Measurements from ENCODE around the gene RTTN. TPM values are rescaled to one million over a fixed set of nuclear protein-coding genes. Genes with fewer than 3 reads are reported as not detected.
"Not testable (repeated sequence)": the region's sequence is repeated elsewhere in the genome, so short reads cannot be mapped to it uniquely, and the experiment has no call there.

Gene RTTN
- polyA plus RNA-seq, 4 donors, result 0.89 to 9.0 (median 2.4) TPM

DNA sequence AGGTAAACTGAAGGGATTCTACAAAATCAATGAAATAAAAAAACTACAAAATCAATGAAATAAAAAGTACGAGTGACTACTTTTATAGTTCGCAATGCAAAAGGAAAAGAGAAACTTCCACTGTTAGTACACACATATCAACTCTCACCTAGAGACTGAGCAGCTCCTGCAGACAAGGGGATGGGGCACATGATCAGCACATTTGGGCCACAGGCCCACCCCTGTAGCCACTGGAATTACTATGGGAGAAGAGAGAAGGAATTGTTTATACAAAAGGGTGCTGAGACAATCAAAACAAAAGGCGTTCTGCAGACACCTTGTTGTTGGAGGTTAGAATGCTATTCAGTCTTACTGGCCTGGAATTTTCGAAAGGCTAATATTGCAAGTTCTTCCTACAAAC, 223.1 kb downstream of the RTTN start:
- H3K4me1 ChIP-seq (ENCODE audit: control insufficient read depth in 3 of 3, insufficient read depth in 2 of 3, low read depth in 1 of 3, low read length in 2 of 3), result no peaks in the 10 kb centered on the region
- no peak for FAIRE-seq
- H3K27me3 ChIP-seq (ENCODE audit: control insufficient read depth in 3 of 3, insufficient read depth in 3 of 3, low read length in 3 of 3), result no peaks in the 10 kb centered on the region
- peaks cover 0 to 8% (median 0%) of the 10 kb centered on the region in 3 donors for H3K36me3 ChIP-seq (ENCODE audit: control insufficient read depth in 3 of 3, insufficient read depth in 2 of 3, low read depth in 1 of 3, low read length in 3 of 3)
- 85 to 94% (median 87%) methylated on average over 4 of the region's 4 CpGs for WGBS, 3 donors
- peaks cover 0 to 13% of the 10 kb centered on the region in 2 donors for H3K9me3 ChIP-seq (ENCODE audit: control insufficient read depth in 2 of 2, insufficient read depth in 1 of 2, low read depth in 1 of 2, low read length in 1 of 2)
- no peak overlapping the region for H3K4me3 ChIP-seq (ENCODE audit: low read depth in 1 of 3, low read length in 3 of 3)
- no peak overlapping the region for H3K27ac ChIP-seq (ENCODE audit: low read depth in 1 of 3, low read length in 2 of 3)
- no peak for DNase-seq

- Histone ChIP-seq H3K4me1 (ENCODE audit: control insufficient read depth in 3 of 3, insufficient read depth in 2 of 3, low read depth in 1 of 3, low read length in 2 of 3) (no peaks in the 10 kb centered on the region), H3K36me3 (ENCODE audit: control insufficient read depth in 3 of 3, insufficient read depth in 2 of 3, low read depth in 1 of 3, low read length in 3 of 3) (peaks cover 0 to 8% (median 0%) of the 10 kb centered on the region in 3 donors), H3K4me3 (ENCODE audit: low read depth in 1 of 3, low read length in 3 of 3) (no peak overlapping the region), H3K9me3 (ENCODE audit: control insufficient read depth in 2 of 2, insufficient read depth in 1 of 2, low read depth in 1 of 2, low read length in 1 of 2) (peaks cover 0 to 12% of the 10 kb centered on the region in 2 donors), H3K27ac (ENCODE audit: low read depth in 1 of 3, low read length in 2 of 3) (no peak overlapping the region), H3K27me3 (ENCODE audit: control insufficient read depth in 3 of 3, insufficient read depth in 3 of 3, low read length in 3 of 3) (no peaks in the 10 kb centered on the region)
- WGBS, 3 donors, result 62 to 75% (median 75%) methylated on average over 2 of the region's 2 CpGs
- no peak for FAIRE-seq
- DNase-seq, result no peak
Observed at GRCh38 chr18:69981948-69982347, 223.5 kb downstream of the RTTN start.

DNA sequence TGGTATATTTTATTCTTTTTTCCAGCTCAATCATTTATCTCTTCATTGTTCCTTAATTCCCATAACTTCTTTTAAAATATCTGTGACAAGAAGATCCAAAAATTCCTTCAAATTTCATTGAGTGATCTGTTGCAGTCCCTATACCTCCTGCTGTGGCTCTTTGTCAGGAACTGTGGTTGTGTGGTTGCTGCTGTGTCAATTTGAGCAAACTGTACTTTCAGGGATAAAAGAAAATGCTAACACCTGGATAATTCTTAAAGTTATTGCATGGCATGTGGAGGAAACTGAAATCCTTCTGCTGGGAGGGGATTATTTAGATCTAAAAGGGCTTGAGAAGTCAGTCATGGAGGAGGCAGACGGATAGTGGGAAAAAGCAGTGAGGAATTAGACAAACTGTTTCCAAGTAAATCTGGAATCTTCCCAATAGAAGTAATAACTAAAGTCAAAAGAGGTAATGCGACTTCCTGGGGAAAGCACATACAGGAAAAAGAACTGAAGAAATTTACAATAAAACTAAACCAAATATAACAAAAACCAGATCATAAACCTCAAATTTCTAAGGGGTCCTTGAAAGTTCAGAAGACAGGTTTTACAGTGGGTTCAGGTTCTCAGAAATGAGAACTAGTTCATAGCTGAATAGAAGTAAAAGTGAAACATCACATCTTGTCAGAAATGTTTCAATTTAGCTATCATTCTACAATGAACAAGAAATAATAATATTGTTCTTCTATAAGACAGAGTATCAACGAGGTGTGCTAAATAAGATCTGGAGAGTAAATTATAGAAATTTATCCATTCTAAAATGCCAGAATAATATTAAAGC, 224.3 kb downstream of the RTTN start:
- Histone ChIP-seq H3K36me3 (ENCODE audit: control insufficient read depth in 3 of 3, insufficient read depth in 2 of 3, low read depth in 1 of 3, low read length in 3 of 3) (peaks cover 0 to 8% (median 0%) of the 10 kb centered on the region in 3 donors), H3K27ac (ENCODE audit: low read depth in 1 of 3, low read length in 2 of 3) (no peak overlapping the region), H3K27me3 (ENCODE audit: control insufficient read depth in 3 of 3, insufficient read depth in 3 of 3, low read length in 3 of 3) (no peaks in the 10 kb centered on the region), H3K9me3 (ENCODE audit: control insufficient read depth in 2 of 2, insufficient read depth in 1 of 2, low read depth in 1 of 2, low read length in 1 of 2) (peaks cover 0 to 14% of the 10 kb centered on the region in 2 donors), H3K4me3 (ENCODE audit: low read depth in 1 of 3, low read length in 3 of 3) (no peak overlapping the region), H3K4me1 (ENCODE audit: control insufficient read depth in 3 of 3, insufficient read depth in 2 of 3, low read depth in 1 of 3, low read length in 2 of 3) (no peaks in the 10 kb centered on the region)
- no peak for FAIRE-seq
- DNase-seq, result no peak
- whole genome bisulfite sequencing, 3 donors, result 71 to 79% (median 73%) methylated on average over 3 of the region's 3 CpGs

DNA sequence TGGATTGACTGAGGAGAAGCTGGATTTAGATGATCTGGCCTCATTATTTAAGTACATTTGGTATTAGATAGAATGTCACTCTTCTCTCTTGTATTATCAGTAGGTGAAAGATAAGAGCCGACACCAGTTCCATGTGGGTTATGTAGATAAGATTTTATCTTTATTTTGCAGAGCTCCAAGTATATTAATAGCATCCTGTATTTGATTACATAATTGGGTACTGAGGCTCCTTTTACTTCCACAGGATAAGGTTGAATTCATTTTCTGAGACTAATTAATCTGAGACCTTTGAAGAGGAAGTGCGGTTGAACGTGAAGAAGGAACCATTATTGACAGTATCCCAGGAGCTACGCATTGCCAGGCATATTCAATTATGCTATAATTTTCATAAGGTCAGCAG, 225.0 kb downstream of the RTTN start:
- Histone ChIP-seq H3K9me3 (ENCODE audit: control insufficient read depth in 2 of 2, insufficient read depth in 1 of 2, low read depth in 1 of 2, low read length in 1 of 2) (peaks cover 0 to 18% of the 10 kb centered on the region in 2 donors), H3K4me1 (ENCODE audit: control insufficient read depth in 3 of 3, insufficient read depth in 2 of 3, low read depth in 1 of 3, low read length in 2 of 3) (no peaks in the 10 kb centered on the region), H3K4me3 (ENCODE audit: low read depth in 1 of 3, low read length in 3 of 3) (no peak overlapping the region), H3K36me3 (ENCODE audit: control insufficient read depth in 3 of 3, insufficient read depth in 2 of 3, low read depth in 1 of 3, low read length in 3 of 3) (peaks cover 0 to 5% (median 0%) of the 10 kb centered on the region in 3 donors), H3K27ac (ENCODE audit: low read depth in 1 of 3, low read length in 2 of 3) (no peak overlapping the region), H3K27me3 (ENCODE audit: control insufficient read depth in 3 of 3, insufficient read depth in 3 of 3, low read length in 3 of 3) (no peaks in the 10 kb centered on the region)
- WGBS, 3 donors, result 64 to 84% (median 65%) methylated on average over 4 of the region's 4 CpGs
- DNase-seq (no peak), FAIRE-seq (no peak)

DNA sequence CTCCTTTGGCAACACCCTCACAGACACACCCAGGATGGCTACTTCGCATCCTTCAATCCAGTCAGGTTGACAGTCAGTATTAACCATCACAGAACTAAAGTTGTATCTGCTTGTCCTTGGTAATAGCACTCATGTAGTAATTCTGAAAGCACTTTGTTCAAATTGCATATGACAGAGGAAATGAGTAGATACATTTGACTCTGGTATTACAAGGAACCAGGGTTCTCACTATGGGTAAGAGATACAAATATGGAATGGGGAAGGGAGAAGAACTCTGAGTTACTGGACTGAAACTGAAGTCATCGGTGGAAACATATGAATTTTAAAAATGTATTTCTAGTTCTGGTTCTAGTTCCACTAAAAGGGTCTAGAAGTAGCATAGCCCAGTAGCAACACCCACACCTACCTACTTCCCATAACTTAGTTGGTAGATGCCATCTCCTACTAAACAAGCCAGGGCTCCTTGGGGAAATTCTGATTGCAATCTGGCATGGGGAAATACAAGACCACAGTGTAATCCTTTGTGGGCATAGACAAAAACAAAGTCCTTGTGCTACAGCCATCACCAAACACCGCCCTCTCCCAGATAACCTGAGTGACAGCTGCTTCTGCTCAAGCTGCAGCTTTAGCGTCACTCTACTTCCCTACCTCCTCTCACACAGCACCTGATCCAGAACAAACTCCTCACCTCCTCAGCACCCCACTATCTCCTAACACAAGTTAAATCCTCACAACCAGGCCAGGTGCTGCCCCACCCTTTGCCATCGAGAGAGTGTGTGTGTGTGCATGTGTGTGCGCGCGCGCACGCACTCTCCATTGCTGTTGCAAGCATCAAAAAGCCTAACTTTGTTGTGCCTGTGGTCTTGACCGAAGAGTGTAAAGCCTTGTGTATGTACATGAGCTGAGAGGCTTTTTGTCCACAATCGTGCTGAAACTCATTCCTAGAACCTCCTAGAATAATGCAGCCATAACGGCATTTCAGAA, 226.5 kb downstream of the RTTN start:
- 83 to 88% (median 86%) methylated on average over 13 of the region's 13 CpGs for WGBS, 3 donors
- Histone ChIP-seq H3K4me1 (ENCODE audit: control insufficient read depth in 3 of 3, insufficient read depth in 2 of 3, low read depth in 1 of 3, low read length in 2 of 3) (no peaks in the 10 kb centered on the region), H3K9me3 (ENCODE audit: control insufficient read depth in 2 of 2, insufficient read depth in 1 of 2, low read depth in 1 of 2, low read length in 1 of 2) (peaks cover 0 to 22% of the 10 kb centered on the region in 2 donors), H3K36me3 (ENCODE audit: control insufficient read depth in 3 of 3, insufficient read depth in 2 of 3, low read depth in 1 of 3, low read length in 3 of 3) (peaks cover 0 to 3% (median 0%) of the 10 kb centered on the region in 3 donors), H3K27ac (ENCODE audit: low read depth in 1 of 3, low read length in 2 of 3) (no peak overlapping the region), H3K27me3 (ENCODE audit: control insufficient read depth in 3 of 3, insufficient read depth in 3 of 3, low read length in 3 of 3) (no peaks in the 10 kb centered on the region), H3K4me3 (ENCODE audit: low read depth in 1 of 3, low read length in 3 of 3) (no peak overlapping the region)
- DNase-seq (no peak), FAIRE-seq (no peak)

GRCh38 chr18:69975294-69975693, 230.2 kb downstream of the RTTN start:
- H3K4me1 ChIP-seq (ENCODE audit: control insufficient read depth in 3 of 3, insufficient read depth in 2 of 3, low read depth in 1 of 3, low read length in 2 of 3); H3K27me3 ChIP-seq (ENCODE audit: control insufficient read depth in 3 of 3, insufficient read depth in 3 of 3, low read length in 3 of 3); H3K36me3 ChIP-seq (ENCODE audit: control insufficient read depth in 3 of 3, insufficient read depth in 2 of 3, low read depth in 1 of 3, low read length in 3 of 3); H3K27ac ChIP-seq (ENCODE audit: low read depth in 1 of 3, low read length in 2 of 3); DNase-seq; FAIRE-seq; H3K4me3 ChIP-seq (ENCODE audit: low read depth in 1 of 3, low read length in 3 of 3): not testable (repeated sequence)
- WGBS, 3 donors, result 68 to 88% (median 77%) methylated on average over 4 of the region's 4 CpGs
- H3K9me3 ChIP-seq (ENCODE audit: control insufficient read depth in 2 of 2, insufficient read depth in 1 of 2, low read depth in 1 of 2, low read length in 1 of 2), result peaks cover 0 to 26% of the 10 kb centered on the region in 2 donors

DNA sequence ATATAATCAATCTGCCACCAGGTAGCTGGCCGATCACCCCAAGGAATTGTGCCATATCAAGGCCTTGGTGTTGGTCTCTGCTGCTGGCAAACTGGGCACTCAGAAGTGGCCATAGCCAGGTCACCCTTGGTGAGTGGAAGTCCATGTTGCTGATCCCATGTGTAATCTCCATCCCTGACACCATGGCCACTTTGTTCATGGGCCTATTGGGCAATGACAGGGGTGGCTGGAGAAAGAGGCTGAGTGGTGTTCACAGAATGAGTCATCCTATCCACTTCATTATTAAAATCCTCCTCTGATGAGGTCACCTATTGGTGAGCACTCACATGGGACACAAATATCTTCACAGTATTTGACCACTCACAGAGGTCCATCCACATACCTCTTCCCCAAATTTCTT, 231.1 kb downstream of the RTTN start:
- Histone ChIP-seq H3K27me3 (ENCODE audit: control insufficient read depth in 3 of 3, insufficient read depth in 3 of 3, low read length in 3 of 3) (no peaks in the 10 kb centered on the region), H3K27ac (ENCODE audit: low read depth in 1 of 3, low read length in 2 of 3) (no peak overlapping the region), H3K4me1 (ENCODE audit: control insufficient read depth in 3 of 3, insufficient read depth in 2 of 3, low read depth in 1 of 3, low read length in 2 of 3) (no peaks in the 10 kb centered on the region), H3K36me3 (ENCODE audit: control insufficient read depth in 3 of 3, insufficient read depth in 2 of 3, low read depth in 1 of 3, low read length in 3 of 3) (no peaks in the 10 kb centered on the region), H3K4me3 (ENCODE audit: low read depth in 1 of 3, low read length in 3 of 3) (no peak overlapping the region), H3K9me3 (ENCODE audit: control insufficient read depth in 2 of 2, insufficient read depth in 1 of 2, low read depth in 1 of 2, low read length in 1 of 2) (peaks cover 0 to 26% of the 10 kb centered on the region in 2 donors)
- no peak for FAIRE-seq
- 94 to 100% (median 95%) methylated on average over 1 of the region's 1 CpG for WGBS, 3 donors
- DNase-seq, result no peak

- no peak overlapping the region for H3K27ac ChIP-seq (ENCODE audit: low read depth in 1 of 3, low read length in 2 of 3)
- no peaks in the 10 kb centered on the region for H3K36me3 ChIP-seq (ENCODE audit: control insufficient read depth in 3 of 3, insufficient read depth in 2 of 3, low read depth in 1 of 3, low read length in 3 of 3)
- no peaks in the 10 kb centered on the region for H3K27me3 ChIP-seq (ENCODE audit: control insufficient read depth in 3 of 3, insufficient read depth in 3 of 3, low read length in 3 of 3)
- H3K9me3 ChIP-seq (ENCODE audit: control insufficient read depth in 2 of 2, insufficient read depth in 1 of 2, low read depth in 1 of 2, low read length in 1 of 2), result peaks cover 0 to 4% of the 10 kb centered on the region in 2 donors
- DNase-seq (no peak), FAIRE-seq (no peak)
- no peaks in the 10 kb centered on the region for H3K4me1 ChIP-seq (ENCODE audit: control insufficient read depth in 3 of 3, insufficient read depth in 2 of 3, low read depth in 1 of 3, low read length in 2 of 3)
- no peak overlapping the region for H3K4me3 ChIP-seq (ENCODE audit: low read depth in 1 of 3, low read length in 3 of 3)
- 26 to 61% (median 43%) methylated on average over 2 of the region's 2 CpGs for WGBS, 3 donors
Observed at GRCh38 chr18:69969491-69969890, 236.0 kb downstream of the RTTN start.

All from small intestine (tissue), 7 donors.